Activated CD4-positive, alpha-beta T cell treated with anti-CD3 and anti-CD28 coated beads, Interleukin-2, amount 50 U/mL, for 4 hours (primary cell): ENCODE data around the gene KCTD3.

Source experiments
- DNase-seq, 2 experiments: peaks; one replicate each; pipeline ENCODE4 v3.0.0-alpha.2; 2020

KCTD3 gene

GRCh38 chr1:215661033-215661432 lies 93.9 kb downstream of the KCTD3 start:
- no peak for DNase-seq

DNA sequence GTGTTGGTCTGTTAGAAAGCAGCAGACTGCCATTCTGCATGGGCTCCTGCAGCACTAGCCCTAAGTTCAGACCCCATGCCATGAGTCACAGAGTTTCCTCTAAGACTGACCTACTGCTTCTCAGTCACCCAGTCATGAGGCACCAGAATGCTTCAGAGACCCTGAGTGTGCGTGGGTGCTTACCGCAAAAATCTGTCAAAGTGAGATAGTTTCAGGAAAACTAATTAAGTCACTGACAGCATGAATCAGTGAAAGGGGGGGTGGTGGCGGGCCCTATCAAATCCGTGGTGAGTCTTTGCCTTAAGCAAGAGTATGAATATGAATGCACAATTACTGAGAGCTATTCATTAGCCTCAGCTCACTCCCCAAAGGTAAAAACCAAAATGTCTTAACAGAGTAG lies 98.1 kb downstream of the KCTD3 start:
- DNase-seq, result no peak

GRCh38 chr1:215667761-215668160 lies 100.7 kb downstream of the KCTD3 start:
- no peak for DNase-seq

- DNase-seq, result no peak
Observed at GRCh38 chr1:215669806-215670491, 102.8 kb downstream of the KCTD3 start.
